ENCODE data around the gene WDTC1. TPM values are rescaled to one million over a fixed set of nuclear protein-coding genes. Genes with fewer than 3 reads are reported as not detected.
A peak's percentile ranks its signal among the peaks of the same experiment; 100 is the strongest.

Gene WDTC1
- total RNA-seq, 1 experiment from 2014 or later: 24.6 TPM

- no peaks in the 10 kb centered on the region for H3K36me3 ChIP-seq (ENCODE audit: control insufficient read depth, insufficient read depth, low read length)
- peak; percentile 44 for ATAC-seq
- BruUV-seq (replicated peaks): no TSS peak
- intact Hi-C loops (cut with micrococcal nuclease; ENCODE audit: unreplicated experiment): no loop called here
- H3K27ac ChIP-seq (ENCODE audit: low read length): peak overlapping the region; percentile 75
- DNase-seq (ENCODE audit: low read depth, low spot score): no peak
- H3K4me3 ChIP-seq (ENCODE audit: low read depth in 2 of 2, low read length in 2 of 2): peak overlapping the region; percentile 52 to 66
- TF ChIP-seq, protein P1, sequence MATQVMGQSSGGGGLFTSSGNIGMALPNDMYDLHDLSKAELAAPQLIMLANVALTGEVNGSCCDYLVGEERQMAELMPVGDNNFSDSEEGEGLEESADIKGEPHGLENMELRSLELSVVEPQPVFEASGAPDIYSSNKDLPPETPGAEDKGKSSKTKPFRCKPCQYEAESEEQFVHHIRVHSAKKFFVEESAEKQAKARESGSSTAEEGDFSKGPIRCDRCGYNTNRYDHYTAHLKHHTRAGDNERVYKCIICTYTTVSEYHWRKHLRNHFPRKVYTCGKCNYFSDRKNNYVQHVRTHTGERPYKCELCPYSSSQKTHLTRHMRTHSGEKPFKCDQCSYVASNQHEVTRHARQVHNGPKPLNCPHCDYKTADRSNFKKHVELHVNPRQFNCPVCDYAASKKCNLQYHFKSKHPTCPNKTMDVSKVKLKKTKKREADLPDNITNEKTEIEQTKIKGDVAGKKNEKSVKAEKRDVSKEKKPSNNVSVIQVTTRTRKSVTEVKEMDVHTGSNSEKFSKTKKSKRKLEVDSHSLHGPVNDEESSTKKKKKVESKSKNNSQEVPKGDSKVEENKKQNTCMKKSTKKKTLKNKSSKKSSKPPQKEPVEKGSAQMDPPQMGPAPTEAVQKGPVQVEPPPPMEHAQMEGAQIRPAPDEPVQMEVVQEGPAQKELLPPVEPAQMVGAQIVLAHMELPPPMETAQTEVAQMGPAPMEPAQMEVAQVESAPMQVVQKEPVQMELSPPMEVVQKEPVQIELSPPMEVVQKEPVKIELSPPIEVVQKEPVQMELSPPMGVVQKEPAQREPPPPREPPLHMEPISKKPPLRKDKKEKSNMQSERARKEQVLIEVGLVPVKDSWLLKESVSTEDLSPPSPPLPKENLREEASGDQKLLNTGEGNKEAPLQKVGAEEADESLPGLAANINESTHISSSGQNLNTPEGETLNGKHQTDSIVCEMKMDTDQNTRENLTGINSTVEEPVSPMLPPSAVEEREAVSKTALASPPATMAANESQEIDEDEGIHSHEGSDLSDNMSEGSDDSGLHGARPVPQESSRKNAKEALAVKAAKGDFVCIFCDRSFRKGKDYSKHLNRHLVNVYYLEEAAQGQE (IDR thresholded peaks at IDR 0.05; ENCODE audit: insufficient read depth in 1 of 2, low read depth in 2 of 2, low read length in 1 of 2): no peak
- no peak for TF ChIP-seq TCF7L2 (IDR thresholded peaks at IDR 0.05; ENCODE audit: low read depth, low read length)
- no peak for TF ChIP-seq SIN3A (IDR thresholded peaks at IDR 0.05; ENCODE audit: borderline replicate concordance, insufficient read depth, low read depth, low read length)
- TF ChIP-seq POLR2AphosphoS5 (IDR thresholded peaks at IDR 0.05; ENCODE audit: low read depth, low read length): no peak
- no peak for TF ChIP-seq CTCF (IDR thresholded peaks at IDR 0.05)
- no peaks in the 10 kb centered on the region for H3K27me3 ChIP-seq (ENCODE audit: control insufficient read depth, insufficient read depth, low read length)
- CTCF ChIA-PET: interaction anchor here (0.6 to 0.9 kb wide), 3 partner anchors 36 to 187 kb away, joined by 4 to 6 read pairs (median 4); no protein-coding TSS in a partner anchor
- POLR2A ChIA-PET: interaction anchor here (0.9 kb wide), 1 partner anchor 79 kb away, joined by 3 read pairs; the partner anchor contains the start of gene SLC9A1
- no peaks in the 10 kb centered on the region for H3K9me3 ChIP-seq (ENCODE audit: control insufficient read depth, insufficient read depth, low read depth, low read length)
- in situ Hi-C loops (cut with HindIII; ENCODE audit: low pct_unique_long_range_greater_than_20kb, low sequenced_read_pairs): no loop called here
- peaks cover 12% of the 10 kb centered on the region for H3K4me1 ChIP-seq (ENCODE audit: control insufficient read depth, insufficient read depth, low read length)
Measured at GRCh38 chr1:27233667-27234048, 774 bp upstream of the WDTC1 start.

GRCh38 chr1:27235827-27236226, 1.4 kb downstream of the WDTC1 start:
- ChIA-PET CTCF (no interaction called here), POLR2A (no interaction called here)
- intact Hi-C loops (cut with micrococcal nuclease; ENCODE audit: unreplicated experiment) (no loop called here), in situ Hi-C loops (cut with HindIII; ENCODE audit: low pct_unique_long_range_greater_than_20kb, low sequenced_read_pairs) (no loop called here)
- no peaks in the 10 kb centered on the region for H3K27me3 ChIP-seq (ENCODE audit: control insufficient read depth, insufficient read depth, low read length)
- peaks cover 12% of the 10 kb centered on the region for H3K4me1 ChIP-seq (ENCODE audit: control insufficient read depth, insufficient read depth, low read length)
- no peak for DNase-seq (ENCODE audit: low read depth, low spot score)
- TF ChIP-seq CTCF (IDR thresholded peaks at IDR 0.05) (no peak), SIN3A (IDR thresholded peaks at IDR 0.05; ENCODE audit: borderline replicate concordance, insufficient read depth, low read depth, low read length) (no peak), POLR2AphosphoS5 (IDR thresholded peaks at IDR 0.05; ENCODE audit: low read depth, low read length) (no peak), TCF7L2 (IDR thresholded peaks at IDR 0.05; ENCODE audit: low read depth, low read length) (no peak)
- TF ChIP-seq, protein P1 (IDR thresholded peaks at IDR 0.05; ENCODE audit: insufficient read depth in 1 of 2, low read depth in 2 of 2, low read length in 1 of 2): no peak
- no peaks in the 10 kb centered on the region for H3K9me3 ChIP-seq (ENCODE audit: control insufficient read depth, insufficient read depth, low read depth, low read length)
- H3K4me3 ChIP-seq (ENCODE audit: low read depth in 2 of 2, low read length in 2 of 2): peak overlapping the region; percentile 52 to 66
- no TSS peak for BruUV-seq (replicated peaks)
- peak overlapping the region; percentile 54; the same call in 1 of the 2 replicates for H3K27ac ChIP-seq (ENCODE audit: low read length)
- no peak for ATAC-seq
- H3K36me3 ChIP-seq (ENCODE audit: control insufficient read depth, insufficient read depth, low read length): no peaks in the 10 kb centered on the region
